ENCODE measurements around the gene PTPN23. TPM values are rescaled to one million over a fixed set of nuclear protein-coding genes. Genes with fewer than 3 reads are reported as not detected.

PTPN23 gene
- total and polyA plus RNA-seq, 2 of the 13 experiments (the other 11 are each of a cell fraction or from before 2014, with no cell fraction given) = 2.3 to 3.7 TPM

GRCh38 chr3:47380601-47381316 lies at the start of gene PTPN23 (continued):
- TF ChIP-seq, protein P1, sequence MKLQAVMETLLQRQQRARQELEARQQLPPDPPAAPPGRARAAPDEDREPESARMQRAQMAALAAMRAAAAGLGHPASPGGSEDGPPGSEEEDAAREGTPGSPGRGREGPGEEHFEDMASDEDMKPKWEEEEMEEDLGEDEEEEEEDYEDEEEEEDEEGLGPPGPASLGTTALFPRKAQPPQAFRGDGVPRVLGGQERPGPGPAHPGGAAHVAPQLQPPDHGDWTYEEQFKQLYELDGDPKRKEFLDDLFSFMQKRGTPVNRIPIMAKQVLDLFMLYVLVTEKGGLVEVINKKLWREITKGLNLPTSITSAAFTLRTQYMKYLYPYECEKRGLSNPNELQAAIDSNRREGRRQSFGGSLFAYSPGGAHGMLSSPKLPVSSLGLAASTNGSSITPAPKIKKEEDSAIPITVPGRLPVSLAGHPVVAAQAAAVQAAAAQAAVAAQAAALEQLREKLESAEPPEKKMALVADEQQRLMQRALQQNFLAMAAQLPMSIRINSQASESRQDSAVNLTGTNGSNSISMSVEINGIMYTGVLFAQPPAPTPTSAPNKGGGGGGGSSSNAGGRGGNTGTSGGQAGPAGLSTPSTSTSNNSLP (IDR thresholded peaks at IDR 0.05; ENCODE audit: low read depth, low read length) = peak; percentile 11; the same call in 1 of the 2 replicates
- TF ChIP-seq ZNF552 (CRISPR knock-in tag; IDR thresholded peaks at IDR 0.05; ENCODE audit: borderline replicate concordance) (no peak), ZSCAN29 (CRISPR knock-in tag; conservative IDR thresholded peaks at IDR 0.05) (peak; percentile 67; the same call in 1 of the 2 replicates), MATR3 (CRISPR knock-in tag; IDR thresholded peaks at IDR 0.05) (no peak), KLF6 (CRISPR knock-in tag; IDR thresholded peaks at IDR 0.05) (no peak), HMGA1 (CRISPR knock-in tag; conservative IDR thresholded peaks at IDR 0.05) (no peak), ZNF510 (CRISPR knock-in tag; IDR thresholded peaks at IDR 0.05; ENCODE audit: low read depth) (peak; percentile 94; the same call in 1 of the 2 replicates), CBFB (CRISPR knock-in tag; IDR thresholded peaks at IDR 0.05) (0 out of 2 replicates have a peak, but pooled peaks have one; percentile 52), ADNP (CRISPR knock-in tag; IDR thresholded peaks at IDR 0.05) (no peak), ZNF12 (CRISPR knock-in tag; IDR thresholded peaks at IDR 0.05) (no peak), RNF2 (conservative IDR thresholded peaks at IDR 0.05; ENCODE audit: low read depth) (0 out of 2 replicates have a peak, but pooled peaks have one; percentile 60), ZNF619 (CRISPR knock-in tag; IDR thresholded peaks at IDR 0.05) (peak; percentile 69; the same call in 1 of the 2 replicates), HNRNPK (IDR thresholded peaks at IDR 0.05; ENCODE audit: low read depth, low read length, poor library complexity, severe bottlenecking) (no peak), ZNF274 (CRISPR knock-in tag; IDR thresholded peaks at IDR 0.05) (0 out of 2 replicates have a peak, but pooled peaks have one; percentile 75), ZNF567 (CRISPR knock-in tag; IDR thresholded peaks at IDR 0.05; ENCODE audit: borderline replicate concordance) (peak; percentile 52; the same call in 1 of the 2 replicates), REPIN1 (CRISPR knock-in tag; IDR thresholded peaks at IDR 0.05; ENCODE audit: borderline replicate concordance, low read depth) (peak; percentile 17), ZNF101 (CRISPR knock-in tag; IDR thresholded peaks at IDR 0.05; ENCODE audit: borderline replicate concordance, low read depth) (no peak), SOX6 (IDR thresholded peaks at IDR 0.05) (no peak), SOX6 (CRISPR knock-in tag; IDR thresholded peaks at IDR 0.05) (peak; percentile 76), CBX2 (IDR thresholded peaks at IDR 0.05; ENCODE audit: low read depth, low read length) (no peak), CBX2 (CRISPR knock-in tag; IDR thresholded peaks at IDR 0.05; ENCODE audit: low read depth) (no peak)
- TF ChIP-seq, protein P2, sequence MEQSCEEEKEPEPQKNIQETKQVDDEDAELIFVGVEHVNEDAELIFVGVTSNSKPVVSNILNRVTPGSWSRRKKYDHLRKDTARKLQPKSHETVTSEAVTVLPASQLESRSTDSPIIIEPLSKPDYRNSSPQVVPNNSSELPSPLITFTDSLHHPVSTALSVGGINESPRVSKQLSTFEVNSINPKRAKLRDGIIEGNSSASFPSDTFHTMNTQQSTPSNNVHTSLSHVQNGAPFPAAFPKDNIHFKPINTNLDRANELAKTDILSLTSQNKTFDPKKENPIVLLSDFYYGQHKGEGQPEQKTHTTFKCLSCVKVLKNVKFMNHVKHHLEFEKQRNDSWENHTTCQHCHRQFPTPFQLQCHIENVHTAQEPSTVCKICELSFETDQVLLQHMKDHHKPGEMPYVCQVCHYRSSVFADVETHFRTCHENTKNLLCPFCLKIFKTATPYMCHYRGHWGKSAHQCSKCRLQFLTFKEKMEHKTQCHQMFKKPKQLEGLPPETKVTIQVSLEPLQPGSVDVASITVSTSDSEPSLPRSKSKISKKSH (CRISPR knock-in tag; IDR thresholded peaks at IDR 0.05; ENCODE audit: borderline replicate concordance) = no peak
- TF ChIP-seq, protein P3, sequence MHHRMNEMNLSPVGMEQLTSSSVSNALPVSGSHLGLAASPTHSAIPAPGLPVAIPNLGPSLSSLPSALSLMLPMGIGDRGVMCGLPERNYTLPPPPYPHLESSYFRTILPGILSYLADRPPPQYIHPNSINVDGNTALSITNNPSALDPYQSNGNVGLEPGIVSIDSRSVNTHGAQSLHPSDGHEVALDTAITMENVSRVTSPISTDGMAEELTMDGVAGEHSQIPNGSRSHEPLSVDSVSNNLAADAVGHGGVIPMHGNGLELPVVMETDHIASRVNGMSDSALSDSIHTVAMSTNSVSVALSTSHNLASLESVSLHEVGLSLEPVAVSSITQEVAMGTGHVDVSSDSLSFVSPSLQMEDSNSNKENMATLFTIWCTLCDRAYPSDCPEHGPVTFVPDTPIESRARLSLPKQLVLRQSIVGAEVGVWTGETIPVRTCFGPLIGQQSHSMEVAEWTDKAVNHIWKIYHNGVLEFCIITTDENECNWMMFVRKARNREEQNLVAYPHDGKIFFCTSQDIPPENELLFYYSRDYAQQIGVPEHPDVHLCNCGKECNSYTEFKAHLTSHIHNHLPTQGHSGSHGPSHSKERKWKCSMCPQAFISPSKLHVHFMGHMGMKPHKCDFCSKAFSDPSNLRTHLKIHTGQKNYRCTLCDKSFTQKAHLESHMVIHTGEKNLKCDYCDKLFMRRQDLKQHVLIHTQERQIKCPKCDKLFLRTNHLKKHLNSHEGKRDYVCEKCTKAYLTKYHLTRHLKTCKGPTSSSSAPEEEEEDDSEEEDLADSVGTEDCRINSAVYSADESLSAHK (CRISPR knock-in tag; IDR thresholded peaks at IDR 0.05; ENCODE audit: borderline replicate concordance) = no peak
- TF ChIP-seq, protein P4, sequence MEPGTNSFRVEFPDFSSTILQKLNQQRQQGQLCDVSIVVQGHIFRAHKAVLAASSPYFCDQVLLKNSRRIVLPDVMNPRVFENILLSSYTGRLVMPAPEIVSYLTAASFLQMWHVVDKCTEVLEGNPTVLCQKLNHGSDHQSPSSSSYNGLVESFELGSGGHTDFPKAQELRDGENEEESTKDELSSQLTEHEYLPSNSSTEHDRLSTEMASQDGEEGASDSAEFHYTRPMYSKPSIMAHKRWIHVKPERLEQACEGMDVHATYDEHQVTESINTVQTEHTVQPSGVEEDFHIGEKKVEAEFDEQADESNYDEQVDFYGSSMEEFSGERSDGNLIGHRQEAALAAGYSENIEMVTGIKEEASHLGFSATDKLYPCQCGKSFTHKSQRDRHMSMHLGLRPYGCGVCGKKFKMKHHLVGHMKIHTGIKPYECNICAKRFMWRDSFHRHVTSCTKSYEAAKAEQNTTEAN (CRISPR knock-in tag; conservative IDR thresholded peaks at IDR 0.05) = no peak; the same call in 1 of the 2 replicates

Data from HepG2 (cell line).